Keratinocyte (primary cell): ENCODE measurements around the gene SLIT3.

Source experiments
- EZH2 ChIP-seq: IDR thresholded peaks from one replicate; pipeline ENCODE4 v1.6.1; 2012; ENCODE audit warnings: inconsistent platforms, mild to moderate bottlenecking, low read length, moderate library complexity
- TF ChIP-seq, protein P1 (sequence below), 3 experiments: IDR thresholded peaks in 1 of 3; conservative IDR thresholded peaks in 1 of 3; optimal IDR thresholded peaks in 1 of 3; 2 replicates in 2 of 3; 3 replicates in 1 of 3; pipeline versions ENCODE3 to v1.5.1; 2011; ENCODE audit warnings: low read length in 3 of 3, mild to moderate bottlenecking in 3 of 3, moderate library complexity in 2 of 3, control low read depth in 1 of 3, inconsistent platforms in 1 of 3; ENCODE audit not compliant: insufficient read depth in 2 of 3; ENCODE audit errors: extremely low read depth in 1 of 3

DNA sequence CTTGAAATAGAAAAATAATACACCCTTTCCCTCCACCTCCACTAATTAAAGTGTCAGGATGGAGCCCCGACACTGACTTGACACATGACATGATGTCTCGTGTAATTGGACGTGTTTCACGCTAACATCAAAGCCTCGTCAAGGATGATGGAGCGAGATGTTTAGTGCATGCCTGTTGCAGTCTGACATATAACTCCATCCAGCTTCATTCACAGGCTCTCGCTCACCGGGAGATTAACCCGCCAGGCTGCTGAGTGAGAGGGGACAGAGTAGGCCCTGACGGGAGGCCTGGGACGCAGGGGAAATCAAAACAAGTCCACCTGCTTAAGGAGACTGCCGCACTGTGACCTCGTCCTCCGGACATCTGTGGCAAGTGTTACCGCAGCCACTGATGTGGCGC is 263.5 kb downstream of the SLIT3 start:
- TF ChIP-seq, protein P1, sequence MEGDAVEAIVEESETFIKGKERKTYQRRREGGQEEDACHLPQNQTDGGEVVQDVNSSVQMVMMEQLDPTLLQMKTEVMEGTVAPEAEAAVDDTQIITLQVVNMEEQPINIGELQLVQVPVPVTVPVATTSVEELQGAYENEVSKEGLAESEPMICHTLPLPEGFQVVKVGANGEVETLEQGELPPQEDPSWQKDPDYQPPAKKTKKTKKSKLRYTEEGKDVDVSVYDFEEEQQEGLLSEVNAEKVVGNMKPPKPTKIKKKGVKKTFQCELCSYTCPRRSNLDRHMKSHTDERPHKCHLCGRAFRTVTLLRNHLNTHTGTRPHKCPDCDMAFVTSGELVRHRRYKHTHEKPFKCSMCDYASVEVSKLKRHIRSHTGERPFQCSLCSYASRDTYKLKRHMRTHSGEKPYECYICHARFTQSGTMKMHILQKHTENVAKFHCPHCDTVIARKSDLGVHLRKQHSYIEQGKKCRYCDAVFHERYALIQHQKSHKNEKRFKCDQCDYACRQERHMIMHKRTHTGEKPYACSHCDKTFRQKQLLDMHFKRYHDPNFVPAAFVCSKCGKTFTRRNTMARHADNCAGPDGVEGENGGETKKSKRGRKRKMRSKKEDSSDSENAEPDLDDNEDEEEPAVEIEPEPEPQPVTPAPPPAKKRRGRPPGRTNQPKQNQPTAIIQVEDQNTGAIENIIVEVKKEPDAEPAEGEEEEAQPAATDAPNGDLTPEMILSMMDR (optimal IDR thresholded peaks at IDR 0.05 in 1 of 3, IDR thresholded peaks at IDR 0.05 in 1 of 3, conservative IDR thresholded peaks at IDR 0.05 in 1 of 3; ENCODE audit: extremely low read depth in 1 of 3, insufficient read depth in 2 of 3, low read length in 3 of 3) = no peak
- no peak for TF ChIP-seq EZH2
